GM18951 (cell line): ENCODE measurements around the gene MESP1.

Experiments
- POLR2A ChIP-seq: IDR thresholded peaks from 4 replicates; pipeline ENCODE4 v1.6.1; 2011; ENCODE audit warnings: mild to moderate bottlenecking; ENCODE audit not compliant: insufficient read length, insufficient read depth; ENCODE audit errors: extremely low read depth
- in situ Hi-C: fragments of 300-500 bp; cut with MboI; formaldehyde crosslinking; loops from one replicate; pipeline ENCODE4 v1.12.0; 2022; ENCODE audit warnings: low sequenced_read_pairs, mixed read lengths, inconsistent platforms; ENCODE audit not compliant: unreplicated experiment

Gene MESP1

GRCh38 chr15:89776274-89777072, 25.4 kb upstream of the MESP1 start, which contains the start of gene MESP2:
Gene MESP2, plus strand, starts transcription at chr15:89776332. Its CDS starts 26 bp downstream, at chr15:89776358.
- TF ChIP-seq POLR2A, result no peak
- in situ Hi-C loops, result no loop called here

GRCh38 chr15:89775815-89776214, 24.8 kb upstream of the MESP1 start:
- TF ChIP-seq POLR2A, result no peak
- in situ Hi-C loops, result no loop called here

GRCh38 chr15:89774492-89774891, 23.4 kb upstream of the MESP1 start:
- no peak for TF ChIP-seq POLR2A
- in situ Hi-C loops, result no loop called here

- no peak for TF ChIP-seq POLR2A
- in situ Hi-C loops, result no loop called here
Measured at GRCh38 chr15:89772932-89773583, 22.0 kb upstream of the MESP1 start.

GRCh38 chr15:89770041-89770440, 19.0 kb upstream of the MESP1 start:
- in situ Hi-C loops, result no loop called here

GRCh38 chr15:89769366-89769765, 18.3 kb upstream of the MESP1 start:
- TF ChIP-seq POLR2A, result no peak
- in situ Hi-C loops, result no loop called here

More at GRCh38 chr15:89770041-89770440, 19.0 kb upstream of the MESP1 start:
- no peak for TF ChIP-seq POLR2A

GRCh38 chr15:89768071-89768500, 17.0 kb upstream of the MESP1 start:
- in situ Hi-C loops, result no loop called here
- no peak for TF ChIP-seq POLR2A

GRCh38 chr15:89767411-89767915, 16.4 kb upstream of the MESP1 start:
- no peak for TF ChIP-seq POLR2A
- in situ Hi-C loops, result no loop called here

GRCh38 chr15:89766357-89767311, 15.6 kb upstream of the MESP1 start:
- in situ Hi-C loops, result no loop called here
- no peak for TF ChIP-seq POLR2A

GRCh38 chr15:89765694-89766093, 14.6 kb upstream of the MESP1 start:
- in situ Hi-C loops, result no loop called here
- no peak for TF ChIP-seq POLR2A

GRCh38 chr15:89761929-89762328, 10.9 kb upstream of the MESP1 start:
- no peak for TF ChIP-seq POLR2A
- in situ Hi-C loops, result no loop called here

GRCh38 chr15:89761009-89761831, 10.2 kb upstream of the MESP1 start:
- TF ChIP-seq POLR2A, result no peak
- in situ Hi-C loops, result no loop called here
